K562 (cell line): ENCODE data around the gene TNMD. TPM values are rescaled to one million over a fixed set of nuclear protein-coding genes. Genes with fewer than 3 reads are reported as not detected.

Experiments used
- ATAC-seq: fragments of 200-7000 bp; cut with Tn5 transposase; 3 replicates; pipeline ENCODE4 v1.9.1; 2020; ENCODE audit warnings: moderate library complexity
- BruUV-seq: library from RNA; stranded (reverse); fragments of 400-500 nt; replicated peaks from 2 replicates; lab custom pipeline; 2021; lab: Mats Ljungman, UMichigan
- CTCF ChIA-PET: fragments of 300-600 bp; formaldehyde crosslinking; extraction: SDS; loops from one replicate; lab custom pipeline; 2021; ENCODE audit warnings: low intra/inter-chr PET ratio; lab: Yijun Ruan, JAX
- POLR2A ChIA-PET: fragments of 300-600, 350-650 bp; sonication (Branson Sonifier 250); formaldehyde crosslinking; extraction: SDS; loops from one replicate; lab custom pipeline; 2021; ENCODE audit warnings: antibody characterized with exemption, inconsistent platforms; lab: Yijun Ruan, JAX
- DNase-seq, 4 experiments: peaks; one replicate each; pipeline versions ENCODE4 v3.0.0 to v3.0.0-alpha.2; 2011 to 2018; ENCODE audit warnings: low spot score in 3 of 4, mixed read lengths in 3 of 4; ENCODE audit errors: extremely low read depth in 1 of 4
- FAIRE-seq: peaks from 2 replicates; lab custom pipeline; 2011; peaks lifted over from hg19 to GRCh38; lab: Jason Lieb, UNC
- H2AFZ ChIP-seq: 2 replicates; pipeline ENCODE4 v1.6.0; 2011; ENCODE audit warnings: low read depth, low read length, control low read depth, inconsistent platforms
- H3K27ac ChIP-seq: fragments of 200-600 bp; 3 replicates; pipeline ENCODE4 v1.8.0; 2011; ENCODE audit warnings: low read depth, mild to moderate bottlenecking, control low read depth, inconsistent platforms, low read length, moderate library complexity, mixed read lengths; ENCODE audit errors: extremely low read depth
- H3K27me3 ChIP-seq, 2 experiments: fragments of 300-600 bp in 1 of 2; 2 replicates in 1 of 2; 3 replicates in 1 of 2; pipeline versions ENCODE4 v1.6.0 to v1.8.0; 2011; ENCODE audit warnings: inconsistent platforms in 2 of 2, low read length in 2 of 2, mild to moderate bottlenecking in 1 of 2, mixed read lengths in 1 of 2, moderate library complexity in 1 of 2; ENCODE audit not compliant: control insufficient read depth in 2 of 2, insufficient read depth in 2 of 2
- H3K36me3 ChIP-seq: fragments of 300-600 bp; 3 replicates; pipeline ENCODE4 v1.8.0; 2011; ENCODE audit warnings: mild to moderate bottlenecking, low read length, inconsistent platforms; ENCODE audit not compliant: control insufficient read depth, insufficient read depth
- H3K4me1 ChIP-seq, 2 experiments: fragments of 200-600 bp in 1 of 2; replicated peaks in 1 of 2; 2 replicates in 1 of 2; 3 replicates in 1 of 2; pipeline versions ENCODE4 v1.5.1 to v1.8.0; 2011; ENCODE audit warnings: inconsistent platforms in 2 of 2, low read length in 2 of 2, mild to moderate bottlenecking in 1 of 2, mixed read lengths in 1 of 2, moderate library complexity in 1 of 2; ENCODE audit not compliant: control insufficient read depth in 2 of 2, insufficient read depth in 2 of 2
- H3K4me2 ChIP-seq: 2 replicates; pipeline ENCODE4 v1.6.1; 2011; ENCODE audit warnings: low read length, control low read depth, inconsistent platforms, mixed read lengths; ENCODE audit not compliant: insufficient read depth
- H3K4me3 ChIP-seq: fragments of 200-600 bp; sonication (generic), shearing (Covaris generic); 2 replicates; pipeline ENCODE4 v1.5.1; 2016; ENCODE audit warnings: control low read depth, inconsistent platforms
- H3K79me2 ChIP-seq: fragments of 200-600 bp; 3 replicates; pipeline ENCODE4 v1.8.0; 2011; ENCODE audit warnings: low read length, inconsistent platforms; ENCODE audit not compliant: control insufficient read depth, insufficient read depth
- H3K9ac ChIP-seq, 2 experiments: 2 replicates each; pipeline versions ENCODE4 v1.6.0 to v1.6.1; 2011; ENCODE audit warnings: low read depth in 2 of 2, low read length in 2 of 2, control low read depth in 1 of 2, inconsistent platforms in 1 of 2, mild to moderate bottlenecking in 1 of 2, mixed read lengths in 1 of 2; ENCODE audit not compliant: insufficient read depth in 1 of 2
- H3K9me1 ChIP-seq: one replicate; pipeline ENCODE4 v1.6.0; 2011; ENCODE audit warnings: inconsistent platforms, mild to moderate bottlenecking, low read length, moderate library complexity; ENCODE audit not compliant: control insufficient read depth, insufficient read depth
- H3K9me3 ChIP-seq: replicated peaks from 2 replicates; pipeline ENCODE4 v1.5.1; 2011; ENCODE audit warnings: low read depth, low read length, inconsistent platforms; ENCODE audit not compliant: control insufficient read depth, insufficient read depth
- H4K20me1 ChIP-seq: replicated peaks from 2 replicates; pipeline ENCODE4 v1.6.1; 2011; ENCODE audit warnings: low read length, inconsistent platforms, mixed read lengths; ENCODE audit not compliant: control insufficient read depth, insufficient read depth
- MAFG ChIP-seq: fragments of 450-650 bp; conservative IDR thresholded peaks from 2 replicates; pipeline ENCODE4 v1.6.1; 2016; ENCODE audit warnings: missing genetic modification characterization, missing compliant biosample characterization
- MAFK ChIP-seq: IDR thresholded peaks from 2 replicates; pipeline ENCODE4 v1.6.1; 2011; ENCODE audit warnings: low read length, improper control_type of control experiment
- MNT ChIP-seq, 2 experiments: fragments of 450-650 bp; conservative IDR thresholded peaks; 2 replicates each; pipeline ENCODE4 v1.6.1; 2017; ENCODE audit warnings: mild to moderate bottlenecking in 2 of 2, moderate library complexity in 2 of 2
- PYGO2 ChIP-seq: fragments of 450-650 bp; IDR thresholded peaks from 2 replicates; pipeline ENCODE4 v1.6.1; 2016; ENCODE audit warnings: mild to moderate bottlenecking, missing genetic modification characterization, moderate library complexity, missing compliant biosample characterization
- SMAD4 ChIP-seq: fragments of 250-450 bp; sonication (Bioruptor Pico); conservative IDR thresholded peaks from 2 replicates; pipeline ENCODE4 v1.8.0; 2021; ENCODE audit warnings: inconsistent platforms, mild to moderate bottlenecking, moderate library complexity
- U2AF1 ChIP-seq: fragments of 200-400 bp; formaldehyde crosslinking; optimal IDR thresholded peaks from 2 replicates; pipeline ENCODE3; 2017; ENCODE audit warnings: mild to moderate bottlenecking, low read depth, low read length, moderate library complexity
- ZNF436 ChIP-seq: fragments of 250-450, 450-650 bp; sonication (Bioruptor Pico); formaldehyde crosslinking; IDR thresholded peaks from 2 replicates; pipeline ENCODE4 v1.7.0; 2020; ENCODE audit warnings: mild to moderate bottlenecking
- WGBS: fragments of 100-300 bp; shearing (Covaris generic); methylation state at CpG from one replicate; pipeline ENCODE4 v1.1.6; 2016; ENCODE audit warnings: low coverage, mixed read lengths; ENCODE audit not compliant: insufficient coverage; ENCODE audit errors: missing lambda C conversion rate; 5-methylcytosine and 5-hydroxymethylcytosine counted together
- in situ Hi-C: fragments of 300-500 bp; cut with MboI; formaldehyde crosslinking; loops from 4 replicates; pipeline ENCODE4 v1.15.0; 2018; ENCODE audit warnings: inconsistent platforms, mixed read lengths
- intact Hi-C: fragments of 100-400 bp; cut with micrococcal nuclease; formaldehyde crosslinking; loops from 2 replicates; pipeline ENCODE4 v1.14.2; 2022
- polyA plus RNA-seq, 8 experiments: library from polyadenylated mRNA; depleted of rRNA in 4 of 8; stranded (reverse) in 5 of 8; unstranded in 3 of 8; fragments of >200 nt; fragmentation: Nextera tagmentation in 2 of 8; fragmentation: Illumina TruSeq in 1 of 8; extraction: Ambion mirVana in 2 of 8; extraction: Trizol in 1 of 8; gene quantifications; 2 replicates each; pipeline versions ENCODE4 v1.2.1 to v1.2.3, GENCODE V29; 2011 to 2014; ENCODE audit warnings: inconsistent platforms in 1 of 8, missing spikeins in 1 of 8
- total RNA-seq, 7 experiments: library from RNA; depleted of rRNA in 6 of 7; stranded (reverse); fragments of >200 nt in 6 of 7; fragmentation: Illumina TruSeq in 2 of 7; extraction: Trizol in 2 of 7; gene quantifications; 2 replicates each; pipeline versions ENCODE4 v1.2.1 to v1.2.3, GENCODE V29; 2011 to 2021; ENCODE audit warnings: low replicate concordance in 1 of 7

The TNMD gene
- total and polyA plus RNA-seq, 9 of the 15 experiments (the other 6 are each of a cell fraction or from before 2014, with no cell fraction given) = not detected

- no peaks in the 10 kb centered on the region for H3K9me1 ChIP-seq
- H3K27ac ChIP-seq = no peak overlapping the region
- no peaks in the 10 kb centered on the region for H3K9me3 ChIP-seq
- CTCF ChIA-PET = no interaction called here
- no peak for DNase-seq
- no peak for TF ChIP-seq MAFG
- H3K4me2 ChIP-seq = no peak overlapping the region
- intact Hi-C loops (no loop called here), in situ Hi-C loops (no loop called here)
- no peaks in the 10 kb centered on the region for H3K36me3 ChIP-seq
- no peaks in the 10 kb centered on the region for H3K79me2 ChIP-seq
- H3K9ac ChIP-seq = no peak overlapping the region
- H3K4me3 ChIP-seq = no peak overlapping the region
- ATAC-seq = no peak
- no peak overlapping the region for H2AFZ ChIP-seq
- no peak for FAIRE-seq
- H3K4me1 ChIP-seq = no peaks in the 10 kb centered on the region
- no peaks in the 10 kb centered on the region for H3K27me3 ChIP-seq
- H4K20me1 ChIP-seq = no peaks in the 10 kb centered on the region
- WGBS = 0% methylated on average over 4 of the region's 5 CpGs
- no TSS peak for BruUV-seq
- POLR2A ChIA-PET = no interaction called here
Observed at GRCh38 chrX:100591256-100592051, 6.7 kb downstream of the TNMD start.

- BruUV-seq = no TSS peak
- no peaks in the 10 kb centered on the region for H3K79me2 ChIP-seq
- CTCF ChIA-PET = no interaction called here
- no peaks in the 10 kb centered on the region for H3K9me1 ChIP-seq
- H3K4me3 ChIP-seq = no peak overlapping the region
- in situ Hi-C loops = no loop called here
- H3K36me3 ChIP-seq = no peaks in the 10 kb centered on the region
- no peaks in the 10 kb centered on the region for H3K4me1 ChIP-seq
- H3K9me3 ChIP-seq = no peaks in the 10 kb centered on the region
- ATAC-seq (no peak), DNase-seq (no peak), FAIRE-seq (no peak)
- WGBS = 6% methylated on average over 2 of the region's 2 CpGs
- H2AFZ ChIP-seq = no peak overlapping the region
- no peak overlapping the region for H3K9ac ChIP-seq
- H3K4me2 ChIP-seq = no peak overlapping the region
- no peaks in the 10 kb centered on the region for H4K20me1 ChIP-seq
- no peaks in the 10 kb centered on the region for H3K27me3 ChIP-seq
- POLR2A ChIA-PET = no interaction called here
- intact Hi-C loops = no loop called here
- no peak overlapping the region for H3K27ac ChIP-seq
- TF ChIP-seq MNT (conservative IDR thresholded peaks at IDR 0.05) (no peak), MAFK (no peak), U2AF1 (no peak), ZNF436 (CRISPR knock-in tag) (no peak), SMAD4 (CRISPR knock-in tag) (no peak), PYGO2 (tag) (no peak)
Observed at GRCh38 chrX:100593126-100593525, 8.4 kb downstream of the TNMD start.
